Measurements from ENCODE around the gene NBEA. TPM values are rescaled to one million over a fixed set of nuclear protein-coding genes. Genes with fewer than 3 reads are reported as not detected.
"Not testable (repeated sequence)": the region's sequence is repeated elsewhere in the genome, so short reads cannot be mapped to it uniquely, and the experiment has no call there.

The NBEA gene
- total RNA-seq, 1 donor from 2014 or later = 0.61 TPM

DNA sequence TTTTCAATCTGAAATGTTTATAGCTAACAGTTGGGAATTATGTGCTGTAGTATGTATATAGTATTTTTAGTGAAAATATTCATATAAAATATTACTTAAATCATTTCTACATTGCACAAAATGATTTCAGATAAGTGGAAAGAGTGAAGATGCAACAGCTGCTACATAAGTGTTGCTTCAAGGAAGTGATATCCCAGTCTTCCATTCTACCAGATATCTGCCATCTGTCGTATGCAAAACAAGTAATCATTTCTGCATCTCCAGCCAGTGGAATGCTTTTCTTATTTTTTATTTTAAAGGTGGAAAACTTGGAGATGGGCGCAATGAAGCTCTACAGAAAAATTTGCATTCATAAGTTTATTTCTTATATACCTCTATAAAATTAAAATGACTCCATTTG is 687.0 kb downstream of the NBEA start:
- intact Hi-C loops (cut with micrococcal nuclease) = no loop called here

DNA sequence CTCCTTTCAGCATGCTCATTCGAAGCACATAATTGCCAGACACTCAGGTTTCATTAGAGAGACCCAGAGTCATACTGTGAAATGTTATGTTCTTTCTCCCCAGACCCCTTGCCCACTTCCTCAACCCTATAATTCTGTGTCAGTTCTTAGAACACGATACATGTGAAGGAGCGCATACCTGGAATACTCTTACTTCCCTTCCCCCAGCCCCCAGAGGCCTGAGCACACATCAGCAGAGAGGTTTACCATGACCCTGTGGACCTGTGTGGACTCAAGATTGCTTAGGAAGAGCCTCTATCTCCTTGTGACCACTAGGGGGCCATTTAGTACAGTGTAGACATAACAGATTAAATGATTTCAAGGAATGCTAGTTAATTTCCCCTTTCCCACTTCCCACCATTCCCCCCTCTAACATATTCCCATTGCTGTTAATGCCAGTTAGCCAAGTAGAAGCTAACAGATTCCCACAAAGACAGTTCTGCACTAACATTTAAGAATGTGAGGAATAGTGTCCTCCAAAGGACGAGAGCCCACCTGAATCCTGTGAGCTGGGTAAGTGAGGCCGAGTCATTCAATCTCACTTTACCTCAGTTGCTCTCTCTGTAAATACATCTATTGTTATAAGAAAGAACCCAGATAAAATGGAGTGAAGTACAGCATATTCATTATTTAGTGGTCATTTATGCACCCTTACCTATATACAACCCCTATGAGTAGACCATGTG is 688.6 kb downstream of the NBEA start:
- intact Hi-C loops (cut with micrococcal nuclease) = loop anchor here (1.0 kb wide), 1 partner anchor 91 kb away; no protein-coding TSS in a partner anchor

DNA sequence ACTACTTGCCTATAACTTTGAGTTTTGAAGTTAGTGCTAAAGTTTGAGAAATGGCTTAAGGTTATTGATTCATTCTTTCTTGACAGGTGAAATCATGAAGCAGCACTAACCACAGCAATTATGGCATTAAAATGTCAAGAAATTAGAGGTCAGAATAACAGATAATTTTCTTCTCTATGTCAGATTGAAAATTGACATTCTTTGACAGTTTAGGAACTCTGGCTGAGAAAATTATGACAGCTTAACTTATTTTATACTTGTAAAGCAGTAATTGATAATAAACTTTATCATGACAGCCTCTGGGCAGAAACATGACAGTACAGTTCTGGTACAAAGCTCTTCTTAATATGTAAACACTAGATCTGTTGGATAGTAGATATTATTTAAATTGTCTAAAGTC is 689.6 kb downstream of the NBEA start:
- intact Hi-C loops (cut with micrococcal nuclease) = no loop called here

GRCh38 chr13:35643625-35644024 is 701.6 kb downstream of the NBEA start:
- intact Hi-C loops (cut with micrococcal nuclease) = no loop called here

DNA sequence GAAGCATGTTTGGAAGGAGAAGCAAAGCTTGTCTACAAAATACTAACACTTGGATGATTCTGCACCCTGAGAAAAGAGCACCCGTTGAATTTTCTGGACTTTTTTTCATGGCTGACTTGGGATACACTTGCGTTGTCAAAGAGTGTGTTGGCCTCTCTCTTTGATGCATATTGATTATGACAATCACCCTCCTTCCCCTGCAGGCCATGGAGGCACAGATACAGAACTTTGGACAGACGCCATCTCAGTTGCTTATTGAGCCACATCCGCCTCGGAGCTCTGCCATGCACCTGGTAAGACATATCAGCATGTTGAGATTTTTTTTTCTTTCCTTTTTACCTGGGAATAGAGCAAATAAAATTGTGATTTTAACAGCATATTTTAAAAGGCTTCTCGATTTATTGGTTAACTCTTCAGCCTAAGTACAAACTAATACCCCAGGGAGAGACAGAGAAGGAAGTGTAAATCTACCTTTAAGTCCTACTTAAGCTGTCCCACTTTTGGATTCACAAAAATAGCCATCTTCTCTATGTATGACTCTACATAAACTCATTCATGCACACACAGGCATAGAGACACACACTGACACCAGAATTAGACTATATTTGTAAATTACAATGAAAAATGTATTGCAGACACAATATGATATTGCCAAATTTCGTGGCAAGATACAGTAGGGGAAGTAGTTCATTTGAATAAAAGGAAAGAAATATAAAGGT is 704.1 kb downstream of the NBEA start:
- intact Hi-C loops (cut with micrococcal nuclease) = no loop called here

GRCh38 chr13:35648201-35648600 is 706.1 kb downstream of the NBEA start:
- intact Hi-C loops (cut with micrococcal nuclease) = no loop called here

DNA sequence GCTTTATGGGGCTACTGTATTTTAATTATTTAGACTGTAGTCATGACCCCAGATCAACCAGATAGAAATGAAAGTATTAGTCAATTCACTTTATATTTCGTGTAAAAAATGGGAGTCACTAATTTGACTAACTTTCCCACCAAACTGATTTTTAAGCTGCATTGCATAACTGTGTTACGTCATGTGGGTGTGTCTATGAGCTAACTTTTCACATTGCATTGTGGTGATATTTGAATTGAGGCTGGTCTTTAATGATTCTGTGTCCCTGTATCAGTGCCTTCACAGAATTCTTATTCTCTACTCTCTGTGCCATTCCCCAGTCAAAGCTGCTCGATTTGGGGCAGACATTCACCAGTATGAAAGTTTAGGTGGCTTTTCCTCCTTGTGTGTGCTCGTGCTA is 707.1 kb downstream of the NBEA start:
- intact Hi-C loops (cut with micrococcal nuclease) = no loop called here

DNA sequence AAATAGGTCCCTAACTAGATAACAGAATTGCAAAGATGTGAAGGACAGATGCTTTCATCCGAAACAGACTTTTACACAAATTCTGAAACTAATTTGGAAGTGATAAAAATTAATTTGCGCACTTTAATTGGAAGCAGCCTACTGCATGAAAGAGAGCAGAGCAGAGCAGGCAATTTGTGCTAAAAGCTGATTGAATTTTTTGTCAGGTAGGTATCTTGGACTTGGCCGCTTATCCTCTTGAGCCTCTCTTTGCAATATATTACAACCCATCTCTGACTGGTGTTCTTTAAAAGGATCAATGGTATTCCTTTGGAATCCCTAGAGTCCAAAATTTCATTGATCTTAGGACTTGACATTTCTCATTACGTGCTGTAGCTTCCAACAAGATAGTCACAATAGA is 717.7 kb downstream of the NBEA start:
- intact Hi-C loops (cut with micrococcal nuclease) = no loop called here

GRCh38 chr13:35664747-35665146 is 722.7 kb downstream of the NBEA start:
- intact Hi-C loops (cut with micrococcal nuclease) = no loop called here

DNA sequence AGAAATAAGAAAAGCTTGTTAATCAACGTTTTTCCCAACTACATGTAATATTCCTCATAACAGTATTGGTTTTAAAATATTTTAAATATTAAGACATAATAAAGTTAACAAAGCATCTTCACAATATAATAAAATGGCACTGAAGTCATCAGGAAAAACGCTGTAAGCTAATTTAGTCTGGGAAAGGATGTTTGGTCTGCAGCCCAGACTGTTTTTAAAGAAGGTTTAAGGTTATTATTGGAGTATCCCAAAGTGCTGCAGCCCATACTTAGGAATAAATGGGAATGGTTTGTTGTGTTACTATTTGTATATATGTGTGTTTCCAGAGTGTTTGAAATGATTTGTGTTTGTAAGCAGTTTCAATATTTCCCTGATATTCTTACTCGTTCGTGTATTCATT is 727.3 kb downstream of the NBEA start:
- intact Hi-C loops (cut with micrococcal nuclease) = no loop called here

- intact Hi-C loops (cut with micrococcal nuclease) = no loop called here
These were observed 730.5 kb downstream of the NBEA start for GRCh38 chr13:35672611-35673010.

DNA sequence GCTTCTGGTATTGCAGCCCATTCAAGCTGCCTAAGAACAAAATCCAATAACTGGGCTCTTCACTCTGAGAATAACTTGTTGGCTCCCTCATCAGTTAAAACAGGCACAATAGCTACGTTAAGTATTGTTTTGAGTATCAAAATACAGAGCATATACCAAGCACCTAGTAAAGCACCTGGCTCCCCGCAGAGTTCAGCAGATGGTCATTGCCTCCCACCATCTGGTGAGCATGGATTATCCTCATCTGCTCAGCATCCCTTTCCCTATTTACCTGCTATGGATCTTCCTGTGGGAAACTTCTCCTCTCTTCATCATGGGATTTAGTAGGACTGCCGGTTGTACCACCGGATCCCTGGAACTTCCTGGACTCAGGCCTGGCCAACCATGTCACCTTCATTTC is 733.6 kb downstream of the NBEA start:
- intact Hi-C loops (cut with micrococcal nuclease) = no loop called here

GRCh38 chr13:35677863-35678262 is 735.8 kb downstream of the NBEA start:
- intact Hi-C loops (cut with micrococcal nuclease) = not testable (repeated sequence)

DNA sequence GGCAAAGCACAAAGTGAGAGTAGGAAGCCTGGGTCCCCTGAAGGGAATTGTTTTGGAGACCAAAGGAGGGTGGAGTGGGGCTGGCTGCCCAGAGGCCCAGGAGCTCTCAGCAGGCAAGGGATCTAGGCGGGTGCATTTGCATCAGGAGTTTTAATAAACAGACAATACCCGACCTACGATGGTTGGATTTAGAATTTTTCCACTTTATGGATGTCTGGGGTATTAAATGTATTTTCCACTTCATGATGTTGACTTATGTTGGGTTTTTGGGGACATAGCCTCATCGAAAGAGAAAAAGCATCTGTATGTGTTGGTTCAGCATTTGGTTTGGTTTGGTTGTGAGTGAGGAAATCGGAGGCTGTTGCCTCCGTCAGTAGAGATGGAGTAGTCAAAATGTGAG is 739.6 kb downstream of the NBEA start:
- intact Hi-C loops (cut with micrococcal nuclease) = no loop called here

DNA sequence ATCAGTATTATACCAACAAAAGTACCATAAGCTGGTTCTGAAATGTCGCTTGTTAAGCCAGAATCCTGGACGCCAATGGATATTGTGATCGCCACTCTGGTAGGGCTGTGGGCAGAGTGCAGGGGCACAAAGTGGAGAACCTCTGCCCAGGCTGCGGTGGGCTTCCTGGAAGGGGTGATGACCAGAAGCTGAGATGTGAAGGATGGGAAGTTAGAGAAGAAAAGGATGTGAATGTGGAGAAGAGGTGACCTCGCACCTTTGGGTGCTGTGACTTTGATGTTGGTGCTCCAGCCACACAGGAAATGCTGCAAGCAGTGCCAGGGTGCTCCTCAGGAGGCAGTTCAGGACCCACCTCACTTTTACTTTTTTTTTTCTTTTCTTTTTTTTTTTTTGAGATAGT is 742.4 kb downstream of the NBEA start:
- intact Hi-C loops (cut with micrococcal nuclease) = no loop called here

DNA sequence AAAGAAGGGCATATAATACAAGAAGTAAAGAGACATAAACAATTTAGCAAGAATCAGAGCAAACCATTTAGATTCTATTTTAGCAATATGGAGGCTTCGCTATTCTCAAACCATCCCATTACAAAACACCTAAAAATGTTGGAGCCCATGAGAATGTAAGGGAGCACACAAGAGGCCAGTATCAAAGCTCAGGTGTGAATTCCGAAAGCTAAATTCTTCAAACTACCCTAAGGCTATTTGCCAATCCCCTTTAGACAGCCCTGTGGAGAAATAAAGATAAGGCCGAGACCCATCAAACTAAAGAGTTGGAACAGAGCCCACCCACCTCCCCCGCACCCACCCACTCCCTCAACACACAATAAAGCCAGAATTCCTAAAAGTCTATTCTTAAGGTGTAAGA is 745.3 kb downstream of the NBEA start:
- intact Hi-C loops (cut with micrococcal nuclease) = no loop called here

DNA sequence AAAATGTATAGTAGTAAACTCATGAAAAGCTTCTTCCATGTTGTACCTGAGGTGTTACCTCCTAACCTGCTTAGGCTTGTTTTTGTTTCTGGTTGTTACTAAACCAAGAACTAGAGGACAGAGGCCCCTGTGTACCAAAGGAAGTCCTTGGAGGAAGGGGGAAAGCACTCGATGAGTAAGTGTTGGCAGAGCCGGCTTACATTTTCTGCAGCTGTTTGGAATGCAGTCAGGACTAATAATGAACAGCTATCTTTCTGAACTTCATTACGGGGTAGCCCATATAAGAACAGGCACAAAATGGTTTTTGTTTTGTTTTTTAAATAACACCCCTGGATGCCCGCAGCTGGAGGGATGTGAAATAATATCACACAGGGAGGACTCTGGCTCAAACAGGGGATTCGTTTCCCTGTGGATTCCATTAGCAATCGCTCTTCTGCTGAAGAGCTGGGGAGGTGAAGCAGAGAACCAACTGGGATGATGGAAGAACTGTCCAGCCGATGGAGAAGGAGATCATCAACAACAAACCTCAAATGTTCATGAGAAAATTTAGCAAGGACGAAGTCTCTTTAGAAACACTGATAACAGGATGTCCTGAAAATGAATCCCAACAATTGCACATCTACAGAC is 748.6 kb downstream of the NBEA start:
- intact Hi-C loops (cut with micrococcal nuclease) = no loop called here

- intact Hi-C loops (cut with micrococcal nuclease) = no loop called here
These were observed 751.2 kb downstream of the NBEA start for GRCh38 chr13:35693134-35693784.

DNA sequence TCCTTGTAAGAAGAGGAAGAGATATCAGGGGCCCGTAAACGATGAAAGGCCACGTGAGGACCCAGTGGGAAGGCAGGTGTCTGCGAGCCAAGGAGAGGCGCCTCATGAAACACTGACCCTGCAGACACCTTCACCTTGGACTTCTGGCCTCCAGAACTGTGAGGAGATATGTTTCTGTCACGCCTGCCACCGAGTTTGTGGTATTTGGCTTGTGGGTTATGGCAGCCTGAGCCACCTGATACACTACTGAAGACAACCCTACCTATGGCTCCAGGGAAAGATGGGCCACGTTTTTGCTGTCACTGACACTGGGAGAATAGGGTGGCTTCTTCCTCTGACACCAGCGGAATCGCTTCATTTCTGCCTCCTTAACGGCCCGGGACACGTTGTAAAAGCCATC is 752.0 kb downstream of the NBEA start:
- intact Hi-C loops (cut with micrococcal nuclease) = no loop called here

DNA sequence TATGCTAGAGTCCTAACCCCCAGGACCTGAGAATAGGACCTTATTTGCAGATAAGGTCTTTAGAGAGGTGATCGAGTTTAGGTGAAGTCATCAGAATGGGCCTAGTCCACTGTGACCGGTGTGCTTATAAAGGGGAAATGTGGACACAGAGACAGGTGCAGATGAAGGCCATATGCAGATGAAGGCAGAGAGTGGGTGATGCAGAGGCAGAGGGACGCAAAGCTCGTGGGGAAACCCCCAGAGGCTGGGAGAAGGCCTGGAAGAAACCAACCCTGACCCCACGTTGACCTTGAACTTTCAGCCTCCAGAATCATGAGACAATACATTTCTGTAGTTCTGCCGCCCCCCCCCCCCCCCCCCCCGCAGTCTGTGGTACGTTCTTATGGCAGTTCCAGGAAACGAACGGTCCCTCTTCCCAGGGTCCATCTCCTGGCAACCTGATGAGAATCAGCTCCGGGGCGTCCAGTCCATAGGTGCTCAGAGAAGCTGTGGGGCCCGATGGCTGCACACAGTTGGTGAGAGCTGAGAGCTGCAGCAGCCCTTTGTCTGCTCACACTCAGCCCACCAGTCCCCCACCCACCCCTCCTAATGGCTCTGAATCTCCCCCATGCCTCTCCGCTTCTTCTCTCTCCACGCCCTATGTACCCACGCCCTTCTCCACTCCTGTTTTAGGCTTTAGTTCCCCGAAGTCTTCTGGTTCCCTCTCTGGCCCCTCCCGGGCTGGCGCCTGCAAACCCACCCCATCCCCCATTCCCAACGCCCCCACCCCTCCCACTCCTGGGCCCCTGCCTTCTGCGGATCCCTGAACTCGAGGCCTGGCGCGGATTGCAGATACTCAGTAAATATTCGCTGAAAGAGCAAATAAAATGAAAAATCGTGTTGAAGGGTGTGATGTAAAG is 752.7 kb downstream of the NBEA start:
- intact Hi-C loops (cut with micrococcal nuclease) = no loop called here

DNA sequence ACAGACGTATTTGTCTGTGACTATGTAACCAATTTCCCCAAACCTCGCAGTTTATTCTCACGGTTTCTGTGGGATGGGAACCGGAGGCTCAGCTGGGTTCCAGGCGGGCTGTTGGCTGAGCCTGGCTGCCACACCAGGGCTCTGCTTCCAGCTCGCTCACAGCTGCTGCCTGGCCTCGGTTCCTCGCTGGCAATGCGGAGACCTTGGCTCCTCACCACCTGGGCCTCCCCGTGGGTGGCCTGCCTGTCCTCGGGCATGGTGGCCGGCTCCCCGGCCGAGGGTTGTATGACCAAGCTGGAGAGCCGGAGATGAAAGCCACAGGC is 753.3 kb downstream of the NBEA start:
- intact Hi-C loops (cut with micrococcal nuclease) = no loop called here

Measured in T-helper 1 cell treated with Interleukin-12 subunit alpha and Interleukin-12 subunit beta and Interleukin-4 antibody, amounts not matched to agents 30 ng/mL and 1 ng/mL, for 36 hours (primary cell).